Panc1 (cell line): Measurements from ENCODE around the gene NPR2. TPM values are rescaled to one million over a fixed set of nuclear protein-coding genes. Genes with fewer than 3 reads are reported as not detected.

Experiments
- ATAC-seq: fragments of 200-7000 bp; cut with Tn5 transposase; 2 replicates; pipeline ENCODE4 v1.9.1; 2020; ENCODE audit warnings: mild to moderate bottlenecking, moderate library complexity
- BruUV-seq: library from RNA; stranded (reverse); fragments of 400-500 nt; replicated peaks from 2 replicates; lab custom pipeline; 2021; lab: Mats Ljungman, UMichigan
- CTCF ChIA-PET: fragments of 300-600 bp; sonication (Branson Sonifier 250); formaldehyde crosslinking; loops from one replicate; lab custom pipeline; 2022; ENCODE audit warnings: antibody characterized with exemption; lab: Charles Lee
- POLR2A ChIA-PET: fragments of 300-600 bp; sonication (Branson Sonifier 250); formaldehyde crosslinking; loops from one replicate; lab custom pipeline; 2022; ENCODE audit warnings: antibody characterized with exemption; lab: Charles Lee
- DNase-seq: peaks from one replicate; pipeline ENCODE4 v3.0.0-alpha.2; 2010; ENCODE audit warnings: low read depth, low spot score
- H3K27ac ChIP-seq: 2 replicates; pipeline ENCODE4 v1.5.1; 2011; ENCODE audit warnings: mild to moderate bottlenecking, low read length, inconsistent platforms
- H3K27me3 ChIP-seq: fragments of 200-500 bp; sonication (Bioruptor generic); 2 replicates; pipeline ENCODE4 v1.6.0; 2014; ENCODE audit warnings: low read length, inconsistent platforms; ENCODE audit not compliant: control insufficient read depth, insufficient read depth
- H3K36me3 ChIP-seq: fragments of 200-500 bp; sonication (Bioruptor generic); 2 replicates; pipeline ENCODE4 v1.5.1; 2014; ENCODE audit warnings: inconsistent platforms, mild to moderate bottlenecking, low read length, moderate library complexity; ENCODE audit not compliant: control insufficient read depth, insufficient read depth
- H3K4me1 ChIP-seq: 2 replicates; pipeline ENCODE4 v1.5.1; 2011; ENCODE audit warnings: inconsistent platforms, mild to moderate bottlenecking, low read length, moderate library complexity; ENCODE audit not compliant: control insufficient read depth, insufficient read depth
- H3K4me3 ChIP-seq, 2 experiments: 2 replicates each; pipeline ENCODE4 v1.5.1; 2011 to 2012; ENCODE audit warnings: low read depth in 2 of 2, low read length in 2 of 2, mild to moderate bottlenecking in 2 of 2, inconsistent platforms in 1 of 2, moderate library complexity in 1 of 2
- H3K9me3 ChIP-seq: fragments of 200-500 bp; sonication (Bioruptor generic); 2 replicates; pipeline ENCODE4 v1.5.1; 2014; ENCODE audit warnings: low read depth, mild to moderate bottlenecking, inconsistent platforms, low read length, moderate library complexity; ENCODE audit not compliant: control insufficient read depth, insufficient read depth
- POLR2AphosphoS5 ChIP-seq: IDR thresholded peaks from 2 replicates; pipeline ENCODE4 v1.6.1; 2012; ENCODE audit warnings: mild to moderate bottlenecking, low read depth, low read length, moderate library complexity
- SIN3A ChIP-seq: IDR thresholded peaks from 2 replicates; pipeline ENCODE4 v1.6.1; 2012; ENCODE audit warnings: low read depth, mild to moderate bottlenecking, low read length, moderate library complexity, borderline replicate concordance; ENCODE audit not compliant: insufficient read depth
- TCF7L2 ChIP-seq: IDR thresholded peaks from 2 replicates; pipeline ENCODE4 v1.6.1; 2011; ENCODE audit warnings: mild to moderate bottlenecking, low read depth, low read length, inconsistent platforms
- in situ Hi-C: cut with HindIII; loops from 2 replicates; pipeline ENCODE4 v1.10.0; 2016; ENCODE audit warnings: low sequenced_read_pairs, low pct_unique_long_range_greater_than_20kb
- intact Hi-C: fragments of 100-400 bp; cut with micrococcal nuclease; formaldehyde crosslinking; loops from one replicate; pipeline ENCODE4 v1.10.0; 2022; ENCODE audit not compliant: unreplicated experiment
- total RNA-seq: library from RNA; stranded (reverse); gene quantifications from one replicate; pipeline ENCODE4 v1.2.1, GENCODE V29; 2021; ENCODE audit not compliant: unreplicated experiment
- TF ChIP-seq, protein P1 (sequence below): fragments of 450-650 bp; IDR thresholded peaks from 2 replicates; pipeline ENCODE4 v1.5.1; 2017; ENCODE audit warnings: mild to moderate bottlenecking
- TF ChIP-seq, protein P2 (sequence below), 2 experiments: IDR thresholded peaks; 2 replicates each; pipeline ENCODE4 v1.6.1; 2011 to 2012; ENCODE audit warnings: low read depth in 2 of 2, control low read depth in 1 of 2, low read length in 1 of 2, mild to moderate bottlenecking in 1 of 2, moderate library complexity in 1 of 2; ENCODE audit not compliant: insufficient read depth in 1 of 2

Gene NPR2
- total RNA-seq, 1 experiment from 2014 or later, result 12.2 TPM

DNA sequence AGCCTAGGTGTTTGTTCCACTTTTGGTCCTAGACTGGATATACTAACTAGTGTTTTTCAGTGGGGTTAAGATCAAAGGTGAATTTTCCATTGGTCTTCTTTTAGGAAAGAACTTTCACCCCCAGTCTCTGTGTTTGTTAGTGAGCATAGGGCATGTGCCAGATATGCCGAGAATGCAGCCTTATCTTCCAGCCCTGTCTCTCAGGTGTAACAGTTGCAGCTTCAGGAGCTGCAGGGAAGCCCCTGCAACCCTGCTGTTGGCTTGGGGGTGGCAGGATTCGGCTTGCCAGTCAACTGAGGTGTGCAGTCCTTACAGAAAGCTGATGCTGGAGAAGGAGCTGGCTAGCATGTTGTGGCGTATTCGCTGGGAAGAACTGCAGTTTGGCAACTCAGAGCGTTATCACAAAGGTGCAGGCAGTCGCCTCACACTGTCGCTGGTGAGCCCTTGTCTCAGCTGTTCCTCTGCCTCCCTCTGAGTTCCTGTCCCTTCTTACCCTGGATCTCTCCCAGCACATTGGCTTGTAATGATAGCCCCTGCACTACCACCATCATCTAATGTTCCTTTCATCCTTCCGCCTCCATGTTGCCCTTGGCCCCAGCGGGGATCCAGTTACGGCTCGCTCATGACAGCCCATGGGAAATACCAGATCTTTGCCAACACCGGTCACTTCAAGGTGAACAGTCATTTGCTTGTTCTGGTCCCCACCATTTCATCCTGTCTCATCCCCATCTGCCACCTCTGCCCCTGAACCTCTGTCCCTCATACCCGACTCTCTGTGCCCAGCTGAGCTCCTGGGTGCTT, 10.1 kb downstream of the NPR2 start:
- no TSS peak for BruUV-seq
- in situ Hi-C loops (no loop called here), intact Hi-C loops (no loop called here)
- Histone ChIP-seq H3K36me3 (peaks cover 3% of the 10 kb centered on the region), H3K4me1 (no peaks in the 10 kb centered on the region), H3K9me3 (no peaks in the 10 kb centered on the region), H3K27me3 (no peaks in the 10 kb centered on the region), H3K4me3 (no peak overlapping the region), H3K27ac (no peak overlapping the region)
- POLR2A ChIA-PET, result interaction anchor here (0.6 kb wide), 1 partner anchor 281 kb away, joined by 4 read pairs; no protein-coding TSS in a partner anchor
- no peak for ATAC-seq
- no peak for TF ChIP-seq POLR2AphosphoS5
- TF ChIP-seq, protein P1, sequence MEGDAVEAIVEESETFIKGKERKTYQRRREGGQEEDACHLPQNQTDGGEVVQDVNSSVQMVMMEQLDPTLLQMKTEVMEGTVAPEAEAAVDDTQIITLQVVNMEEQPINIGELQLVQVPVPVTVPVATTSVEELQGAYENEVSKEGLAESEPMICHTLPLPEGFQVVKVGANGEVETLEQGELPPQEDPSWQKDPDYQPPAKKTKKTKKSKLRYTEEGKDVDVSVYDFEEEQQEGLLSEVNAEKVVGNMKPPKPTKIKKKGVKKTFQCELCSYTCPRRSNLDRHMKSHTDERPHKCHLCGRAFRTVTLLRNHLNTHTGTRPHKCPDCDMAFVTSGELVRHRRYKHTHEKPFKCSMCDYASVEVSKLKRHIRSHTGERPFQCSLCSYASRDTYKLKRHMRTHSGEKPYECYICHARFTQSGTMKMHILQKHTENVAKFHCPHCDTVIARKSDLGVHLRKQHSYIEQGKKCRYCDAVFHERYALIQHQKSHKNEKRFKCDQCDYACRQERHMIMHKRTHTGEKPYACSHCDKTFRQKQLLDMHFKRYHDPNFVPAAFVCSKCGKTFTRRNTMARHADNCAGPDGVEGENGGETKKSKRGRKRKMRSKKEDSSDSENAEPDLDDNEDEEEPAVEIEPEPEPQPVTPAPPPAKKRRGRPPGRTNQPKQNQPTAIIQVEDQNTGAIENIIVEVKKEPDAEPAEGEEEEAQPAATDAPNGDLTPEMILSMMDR, result no peak
- TF ChIP-seq TCF7L2, result no peak
- TF ChIP-seq, protein P2, sequence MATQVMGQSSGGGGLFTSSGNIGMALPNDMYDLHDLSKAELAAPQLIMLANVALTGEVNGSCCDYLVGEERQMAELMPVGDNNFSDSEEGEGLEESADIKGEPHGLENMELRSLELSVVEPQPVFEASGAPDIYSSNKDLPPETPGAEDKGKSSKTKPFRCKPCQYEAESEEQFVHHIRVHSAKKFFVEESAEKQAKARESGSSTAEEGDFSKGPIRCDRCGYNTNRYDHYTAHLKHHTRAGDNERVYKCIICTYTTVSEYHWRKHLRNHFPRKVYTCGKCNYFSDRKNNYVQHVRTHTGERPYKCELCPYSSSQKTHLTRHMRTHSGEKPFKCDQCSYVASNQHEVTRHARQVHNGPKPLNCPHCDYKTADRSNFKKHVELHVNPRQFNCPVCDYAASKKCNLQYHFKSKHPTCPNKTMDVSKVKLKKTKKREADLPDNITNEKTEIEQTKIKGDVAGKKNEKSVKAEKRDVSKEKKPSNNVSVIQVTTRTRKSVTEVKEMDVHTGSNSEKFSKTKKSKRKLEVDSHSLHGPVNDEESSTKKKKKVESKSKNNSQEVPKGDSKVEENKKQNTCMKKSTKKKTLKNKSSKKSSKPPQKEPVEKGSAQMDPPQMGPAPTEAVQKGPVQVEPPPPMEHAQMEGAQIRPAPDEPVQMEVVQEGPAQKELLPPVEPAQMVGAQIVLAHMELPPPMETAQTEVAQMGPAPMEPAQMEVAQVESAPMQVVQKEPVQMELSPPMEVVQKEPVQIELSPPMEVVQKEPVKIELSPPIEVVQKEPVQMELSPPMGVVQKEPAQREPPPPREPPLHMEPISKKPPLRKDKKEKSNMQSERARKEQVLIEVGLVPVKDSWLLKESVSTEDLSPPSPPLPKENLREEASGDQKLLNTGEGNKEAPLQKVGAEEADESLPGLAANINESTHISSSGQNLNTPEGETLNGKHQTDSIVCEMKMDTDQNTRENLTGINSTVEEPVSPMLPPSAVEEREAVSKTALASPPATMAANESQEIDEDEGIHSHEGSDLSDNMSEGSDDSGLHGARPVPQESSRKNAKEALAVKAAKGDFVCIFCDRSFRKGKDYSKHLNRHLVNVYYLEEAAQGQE (IDR thresholded peaks at IDR 0.05; ENCODE audit: insufficient read depth in 1 of 2, low read depth in 2 of 2, low read length in 1 of 2), result no peak
- TF ChIP-seq SIN3A, result no peak
- no peak for DNase-seq
- CTCF ChIA-PET, result no interaction called here

DNA sequence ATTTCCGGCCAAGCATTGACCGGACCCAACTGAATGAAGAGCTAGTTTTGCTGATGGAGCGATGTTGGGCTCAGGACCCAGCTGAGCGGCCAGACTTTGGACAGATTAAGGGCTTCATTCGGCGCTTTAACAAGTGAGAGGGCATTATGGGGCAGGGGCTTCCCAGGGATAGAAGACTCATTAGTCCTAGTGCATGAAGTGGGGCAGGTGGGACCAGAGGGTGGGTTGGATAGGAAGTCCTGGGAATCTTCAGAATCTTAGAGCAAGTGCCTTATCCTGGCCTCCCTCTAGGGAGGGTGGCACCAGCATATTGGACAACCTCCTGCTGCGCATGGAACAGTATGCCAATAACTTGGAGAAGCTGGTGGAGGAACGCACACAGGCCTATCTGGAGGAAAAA, 14.7 kb downstream of the NPR2 start:
- ATAC-seq (no peak), DNase-seq (no peak)
- CTCF ChIA-PET, result interaction anchor here (1.3 kb wide), 1 partner anchor 16 kb away, joined by 6 read pairs; no protein-coding TSS in a partner anchor
- in situ Hi-C loops (no loop called here), intact Hi-C loops (no loop called here)
- Histone ChIP-seq H3K27me3 (no peaks in the 10 kb centered on the region), H3K4me1 (no peaks in the 10 kb centered on the region; the same call in 1 of the 2 replicates), H3K27ac (no peak overlapping the region), H3K36me3 (peaks cover 3% of the 10 kb centered on the region; the same call in 1 of the 2 replicates), H3K4me3 (no peak overlapping the region), H3K9me3 (no peaks in the 10 kb centered on the region)
- no peak for TF ChIP-seq TCF7L2
- no peak for TF ChIP-seq POLR2AphosphoS5
- TF ChIP-seq, protein P1, result no peak
- TF ChIP-seq SIN3A, result no peak
- TF ChIP-seq, protein P2 (IDR thresholded peaks at IDR 0.05; ENCODE audit: insufficient read depth in 1 of 2, low read depth in 2 of 2, low read length in 1 of 2), result no peak
- POLR2A ChIA-PET, result no interaction called here
- no TSS peak for BruUV-seq
